HG03060 (cell line): Measurements from ENCODE around the gene MSI2.

Experiments
- ATAC-seq: cut with Tn5 transposase; IDR thresholded peaks from one replicate; pipeline ENCODE4 v1.9.1; 2021; ENCODE audit warnings: low read depth, moderate number of reproducible peaks; ENCODE audit not compliant: unreplicated experiment

The MSI2 gene

DNA sequence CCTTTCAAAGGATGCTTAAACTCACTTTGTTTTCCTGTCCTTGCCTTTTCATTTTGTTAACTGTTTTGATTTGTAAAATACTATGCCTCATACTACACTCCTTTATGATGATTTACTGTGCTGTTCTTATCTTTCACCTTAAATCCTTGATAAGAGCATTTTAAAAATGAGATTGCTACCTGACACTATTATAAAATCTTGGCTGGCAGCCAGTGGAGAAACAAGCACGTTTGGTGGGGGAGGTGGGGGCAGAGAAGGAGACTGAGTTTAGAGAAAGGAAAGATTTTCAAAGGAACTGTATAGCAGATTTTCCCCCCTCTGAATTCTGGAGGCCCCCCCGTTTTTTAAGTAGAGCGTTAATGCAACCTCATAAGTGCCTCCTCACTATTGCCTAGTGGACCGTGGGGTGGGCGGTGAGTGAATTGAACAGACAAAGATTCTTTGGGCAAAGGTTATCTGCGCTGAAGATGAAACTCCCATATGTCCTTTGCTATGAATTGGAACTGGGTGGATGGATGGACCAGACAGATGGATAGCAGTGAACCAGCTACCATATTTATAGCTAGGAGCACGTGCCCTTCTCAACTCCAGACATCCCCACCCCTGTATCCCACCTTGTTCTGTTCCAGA lies 288.6 kb downstream of the MSI2 start:
- no peak for ATAC-seq

DNA sequence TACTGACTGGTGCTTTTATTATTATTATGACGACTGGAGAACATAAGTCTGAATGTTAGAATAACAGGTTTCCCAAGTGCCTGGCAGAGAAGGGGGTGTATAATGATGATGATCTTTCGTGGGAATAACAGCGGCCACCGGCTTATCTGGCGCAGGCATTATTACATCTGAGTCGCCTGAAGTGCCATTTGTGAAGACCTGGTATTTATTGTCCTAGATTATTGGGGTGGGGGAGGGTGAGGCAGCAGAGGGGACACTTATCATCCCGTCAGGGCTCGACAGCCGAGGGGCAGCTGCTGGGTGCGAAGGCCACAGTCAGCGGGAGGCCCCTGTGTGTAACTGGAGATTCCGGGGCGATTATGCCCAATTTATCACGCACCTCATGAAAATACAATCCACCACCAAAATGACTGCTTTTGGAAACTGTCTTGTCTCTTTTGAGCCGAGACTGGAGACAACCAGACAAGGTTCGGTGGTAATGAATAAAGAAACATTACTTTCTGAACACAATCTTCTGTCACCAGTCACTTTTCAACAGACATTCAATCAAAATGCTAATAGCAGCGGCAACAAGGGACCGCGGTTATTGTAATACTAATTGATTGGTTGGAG lies 289.5 kb downstream of the MSI2 start:
- ATAC-seq = no peak

DNA sequence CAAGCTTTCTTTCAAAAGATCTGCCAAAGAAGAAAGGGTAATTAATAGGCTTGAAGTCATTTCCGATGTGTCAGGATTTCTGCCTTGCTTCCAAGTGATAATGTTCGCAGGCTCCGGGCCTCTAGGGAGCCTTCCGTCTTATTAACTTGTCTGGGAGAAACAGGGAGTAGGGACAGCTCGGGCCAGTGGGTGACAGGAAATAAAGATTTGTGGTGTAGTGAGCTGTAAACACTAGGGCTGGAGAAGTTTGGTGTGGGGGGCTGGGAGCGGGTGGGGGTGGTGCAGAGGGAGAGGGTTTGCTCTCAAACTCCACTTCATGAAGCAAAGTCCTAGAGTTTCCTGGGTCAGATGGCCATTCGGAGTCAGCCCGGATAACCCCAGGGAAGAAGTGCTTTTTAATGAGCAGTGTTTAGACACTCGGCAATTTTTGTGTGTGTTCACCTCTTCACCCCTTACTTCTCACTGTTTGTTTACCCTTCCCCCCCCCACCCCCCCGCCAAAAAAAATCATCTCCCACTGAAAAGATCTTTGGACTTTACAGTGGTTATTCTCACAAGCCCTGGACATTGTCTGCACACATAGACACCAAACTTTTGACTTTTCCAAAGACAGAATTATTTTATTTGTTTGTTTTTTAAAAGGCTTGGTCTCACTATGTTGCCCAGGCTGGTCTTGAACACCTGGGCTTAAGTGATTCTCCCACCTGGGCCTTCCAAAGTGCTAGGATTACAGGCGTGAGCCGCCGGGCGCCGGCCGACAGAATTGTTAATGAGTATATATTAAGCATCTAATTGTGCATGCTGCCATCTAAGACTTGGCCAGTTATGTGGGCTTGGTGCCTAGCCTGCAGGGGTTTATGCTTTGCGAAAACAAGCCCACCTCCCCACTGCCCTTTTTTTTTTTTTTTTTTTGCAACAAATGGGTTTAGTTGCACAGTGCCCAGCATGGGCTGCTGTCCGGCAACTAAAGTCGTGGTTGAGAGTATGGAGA lies 292.4 kb downstream of the MSI2 start:
- ATAC-seq = no peak

DNA sequence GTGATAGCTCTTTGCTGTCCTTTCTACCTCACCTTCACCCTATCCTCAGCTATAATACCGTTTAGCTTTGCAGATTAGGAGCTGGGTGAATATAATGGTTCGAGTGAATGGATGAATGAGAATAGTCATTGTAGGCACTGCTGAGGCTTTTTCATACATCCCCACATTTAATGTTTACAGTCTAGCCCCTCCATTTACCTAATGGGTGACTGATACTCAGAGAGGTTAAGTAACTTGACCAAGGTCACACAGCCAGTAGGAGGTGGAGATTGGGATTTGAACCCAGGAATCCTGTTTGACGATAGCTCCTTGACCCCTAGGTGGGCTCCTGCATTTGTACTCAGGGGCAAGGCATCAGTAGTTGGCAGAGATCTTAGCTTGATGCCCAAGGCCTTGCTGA lies 293.1 kb downstream of the MSI2 start:
- ATAC-seq = no peak

DNA sequence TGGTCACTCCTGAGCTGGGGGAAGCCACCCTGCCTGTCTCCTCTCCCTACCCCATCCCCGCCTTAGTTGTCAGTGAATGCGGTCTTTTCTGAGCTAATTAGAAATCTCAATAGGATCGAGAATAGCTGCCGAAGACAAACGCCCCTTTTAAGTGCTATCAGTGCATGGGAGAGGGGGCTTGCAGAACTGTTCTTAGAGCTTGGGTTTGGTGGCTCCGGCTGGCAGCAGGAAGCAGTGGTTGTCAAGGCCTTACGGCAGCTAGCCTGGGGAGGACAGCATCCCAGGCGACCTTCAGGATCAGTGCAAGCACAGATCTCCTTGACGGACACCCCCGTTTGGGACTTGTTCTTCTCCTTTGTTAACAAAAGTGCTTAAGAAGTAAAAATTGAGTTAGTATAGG lies 293.7 kb downstream of the MSI2 start:
- no peak for ATAC-seq

DNA sequence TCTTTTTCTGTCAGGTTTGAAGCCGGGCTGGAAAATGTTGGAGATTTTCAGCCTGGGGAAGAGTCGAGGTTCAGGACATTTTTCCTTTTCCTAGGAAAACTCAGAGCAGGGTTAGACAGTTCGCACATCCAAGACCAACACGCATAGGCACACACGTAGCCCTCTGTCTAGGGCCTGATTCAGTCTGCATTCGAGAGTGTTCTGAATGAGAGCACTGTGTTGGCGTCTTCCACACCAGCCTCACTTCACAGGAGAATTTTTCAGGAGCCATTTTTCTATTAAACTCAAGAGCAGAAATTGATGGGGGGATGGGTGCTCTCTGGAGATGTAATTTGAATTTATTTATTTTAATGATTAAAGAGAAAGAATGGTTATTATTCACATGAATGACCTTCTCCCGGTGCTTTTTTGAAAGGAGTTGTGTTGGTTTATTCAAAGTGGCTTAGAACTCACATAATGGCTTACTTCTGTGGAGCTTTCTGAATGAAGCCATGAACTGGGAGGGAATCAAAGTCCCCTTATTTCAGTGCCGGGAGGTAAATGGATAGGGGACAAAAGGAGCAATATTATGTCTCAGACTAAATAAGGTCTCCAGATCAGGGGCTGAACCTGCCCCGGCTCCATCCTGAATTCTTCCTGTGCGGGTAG lies 294.5 kb downstream of the MSI2 start:
- no peak for ATAC-seq

DNA sequence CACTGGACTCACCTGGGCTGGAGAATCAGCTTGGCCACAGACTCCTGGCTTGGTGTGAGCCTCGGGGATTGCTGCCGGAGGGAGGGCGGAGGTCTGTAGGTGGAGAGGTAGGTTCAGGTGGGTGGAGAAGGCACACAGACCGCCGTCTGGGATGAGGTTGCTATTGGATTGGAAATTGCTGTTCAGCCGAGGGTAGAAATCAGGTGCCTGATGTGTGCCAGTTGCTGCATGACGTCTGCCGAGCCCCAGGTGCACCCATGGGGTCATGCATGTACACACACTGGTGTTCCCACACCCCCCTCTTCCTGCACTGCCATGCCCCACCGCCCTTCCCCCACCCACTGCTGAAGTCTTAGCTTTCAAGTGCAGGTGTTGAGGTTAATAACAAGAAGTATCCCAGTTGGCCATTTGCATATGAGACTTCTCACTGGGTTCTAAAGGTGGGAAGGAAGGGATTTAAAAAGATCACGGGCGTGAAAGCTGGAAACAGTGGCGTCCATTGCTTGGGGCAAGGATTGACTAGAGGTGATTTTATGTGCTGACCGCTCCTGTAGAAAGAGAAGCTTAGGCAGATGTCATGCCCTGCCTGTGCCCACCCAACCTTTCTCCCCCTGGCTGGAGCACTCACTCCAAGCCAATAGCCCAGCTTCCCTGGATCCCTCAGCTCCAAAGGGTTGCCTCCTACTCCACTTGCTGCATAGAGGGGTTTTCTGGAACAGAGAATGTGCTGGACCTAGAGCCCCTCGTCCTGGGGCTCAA lies 295.2 kb downstream of the MSI2 start:
- no peak for ATAC-seq

DNA sequence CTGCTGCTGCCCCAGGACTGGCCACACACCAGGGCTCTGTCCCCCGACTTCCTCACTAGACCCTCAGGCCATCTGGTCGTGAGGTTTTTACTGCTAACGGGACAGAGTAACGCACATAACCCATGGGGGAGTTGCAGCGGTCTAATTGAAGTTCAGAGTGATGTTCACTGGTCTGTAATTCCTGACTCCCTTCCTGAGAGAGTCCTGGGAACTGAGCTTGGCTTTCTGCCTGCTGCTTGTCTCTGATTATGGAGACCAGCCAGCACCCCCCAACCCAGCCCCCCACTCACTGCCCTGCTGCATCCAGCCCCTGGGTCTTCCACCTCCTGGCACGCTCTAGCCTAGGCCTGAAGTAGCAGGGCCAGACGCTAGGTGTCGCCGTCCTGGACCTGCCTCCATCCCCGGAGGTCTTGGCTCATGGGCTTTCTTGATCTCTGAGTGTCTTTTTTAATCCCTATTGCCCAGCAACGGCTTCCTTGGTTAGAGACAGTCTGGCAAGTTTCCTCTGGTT lies 295.8 kb downstream of the MSI2 start:
- ATAC-seq = no peak

DNA sequence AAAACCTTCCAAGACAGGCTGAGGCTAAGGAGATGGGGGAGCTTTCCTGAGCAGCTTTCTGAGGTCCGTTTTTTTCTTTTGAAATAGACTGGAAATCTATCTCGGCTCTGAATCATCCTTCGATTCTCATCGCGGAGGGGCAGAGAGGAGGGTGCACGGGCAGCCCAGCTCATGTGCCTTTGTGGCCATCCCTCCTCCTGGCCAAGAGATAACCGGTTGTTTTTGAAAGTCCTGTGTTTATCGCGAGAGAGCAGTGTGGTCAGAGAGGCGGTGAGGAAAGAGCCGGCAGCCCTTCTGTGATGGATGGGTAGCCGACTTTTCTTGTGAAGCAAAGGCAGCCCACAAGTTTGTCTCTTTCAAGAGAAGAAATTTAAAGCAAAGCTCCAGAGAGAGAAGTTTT lies 297.2 kb downstream of the MSI2 start:
- no peak for ATAC-seq

DNA sequence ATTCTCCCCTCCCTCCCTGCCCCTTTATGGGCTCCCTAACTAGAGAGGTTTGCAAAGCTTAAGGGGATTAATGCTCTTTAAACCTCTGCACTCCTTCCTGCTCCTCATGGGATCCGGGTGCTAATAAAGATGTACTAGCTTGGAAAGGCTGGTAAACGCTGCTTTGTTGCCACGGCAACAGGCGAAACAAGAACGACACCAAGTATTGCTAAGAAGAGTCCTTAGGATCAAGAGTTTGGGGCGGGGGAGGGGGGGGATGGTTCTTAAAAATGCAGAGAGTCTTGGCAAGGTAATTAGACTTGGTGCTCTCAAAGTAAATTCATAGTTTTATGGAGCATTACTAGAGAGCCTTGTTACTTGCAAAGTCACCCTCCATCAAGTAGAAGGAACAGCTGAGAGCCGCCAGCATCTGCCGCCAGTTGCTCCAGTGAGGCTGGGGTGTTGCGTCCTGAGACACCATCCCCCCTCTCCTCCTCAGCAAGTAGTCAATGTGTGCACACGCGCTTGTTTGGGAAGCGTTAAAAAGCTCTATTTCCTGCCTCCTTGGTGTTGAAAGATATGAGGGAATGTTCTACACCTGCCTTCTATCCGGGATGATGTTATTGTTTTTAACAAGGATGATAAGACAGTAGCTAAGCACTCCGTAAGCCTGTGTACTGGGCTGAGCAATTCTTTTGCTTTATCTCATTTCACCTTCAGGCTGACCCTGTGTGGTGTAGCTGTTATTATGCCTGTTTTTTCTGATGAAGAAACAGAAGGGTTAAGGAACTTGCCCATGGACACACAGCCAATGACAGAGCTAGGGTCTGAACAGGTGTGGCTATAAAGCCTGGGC lies 297.9 kb downstream of the MSI2 start:
- ATAC-seq = no peak

DNA sequence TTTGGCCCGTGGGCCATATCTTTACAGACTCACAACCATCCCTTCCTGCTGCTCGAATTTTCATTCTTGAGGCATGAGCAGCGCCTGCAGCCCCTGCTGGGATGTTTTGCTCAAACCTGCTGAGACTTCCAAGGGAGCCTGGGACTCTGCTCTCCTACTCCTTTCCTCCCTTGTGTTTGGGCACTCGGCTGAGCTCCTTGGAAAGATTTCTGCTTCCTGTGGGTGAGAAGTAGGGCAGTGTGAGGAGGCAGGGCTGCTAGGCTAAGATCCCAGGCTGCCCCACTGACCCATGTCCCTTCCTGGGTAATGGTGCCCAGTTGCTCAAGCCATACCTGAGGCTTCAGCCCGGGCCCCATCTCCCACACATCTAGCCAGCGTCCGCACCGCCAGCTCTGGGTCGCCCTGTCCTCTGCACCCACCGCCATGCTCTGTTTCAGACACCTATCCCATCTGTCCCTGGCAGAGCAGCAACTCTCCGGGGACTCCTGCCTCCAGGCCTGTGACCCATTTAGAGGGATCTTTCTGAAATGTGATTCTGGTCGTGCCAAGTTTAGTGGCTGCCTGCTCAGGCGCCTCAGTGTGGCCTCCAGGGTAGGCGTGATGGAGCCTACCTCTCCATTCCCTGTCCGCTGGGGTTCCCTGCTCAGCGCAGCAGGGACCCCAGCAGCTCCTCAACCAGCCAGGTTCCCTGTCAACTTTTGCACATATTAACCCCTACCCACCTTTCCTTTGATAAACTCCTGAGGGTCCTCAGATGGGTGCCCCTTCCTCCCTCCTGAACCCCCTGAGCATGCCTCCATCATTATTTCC lies 298.7 kb downstream of the MSI2 start:
- ATAC-seq = no peak

DNA sequence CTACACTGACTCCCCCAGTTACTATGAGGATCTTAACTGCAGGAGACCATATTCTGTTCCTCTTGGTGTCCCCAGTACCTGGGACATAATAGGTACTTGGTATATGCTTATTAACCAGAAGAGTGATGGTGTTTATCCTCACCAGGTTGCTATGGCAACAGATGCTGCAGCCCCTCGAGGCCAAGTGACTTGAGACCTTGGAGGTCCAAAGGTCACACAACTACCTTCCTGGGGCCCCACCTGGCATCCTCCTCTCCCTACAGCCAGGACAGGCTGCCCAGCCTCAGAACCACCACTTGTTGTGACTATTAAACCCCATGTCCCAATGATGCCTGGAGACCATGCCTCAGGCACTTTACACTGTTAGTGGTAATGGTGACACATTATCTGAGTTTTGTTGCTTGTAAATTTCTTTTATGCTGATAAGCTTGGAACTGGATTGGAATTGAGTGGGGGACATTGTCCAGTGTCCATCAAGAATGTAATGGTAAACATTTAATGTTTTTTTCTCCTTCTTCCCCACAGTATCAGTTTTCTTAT lies 299.4 kb downstream of the MSI2 start:
- no peak for ATAC-seq

DNA sequence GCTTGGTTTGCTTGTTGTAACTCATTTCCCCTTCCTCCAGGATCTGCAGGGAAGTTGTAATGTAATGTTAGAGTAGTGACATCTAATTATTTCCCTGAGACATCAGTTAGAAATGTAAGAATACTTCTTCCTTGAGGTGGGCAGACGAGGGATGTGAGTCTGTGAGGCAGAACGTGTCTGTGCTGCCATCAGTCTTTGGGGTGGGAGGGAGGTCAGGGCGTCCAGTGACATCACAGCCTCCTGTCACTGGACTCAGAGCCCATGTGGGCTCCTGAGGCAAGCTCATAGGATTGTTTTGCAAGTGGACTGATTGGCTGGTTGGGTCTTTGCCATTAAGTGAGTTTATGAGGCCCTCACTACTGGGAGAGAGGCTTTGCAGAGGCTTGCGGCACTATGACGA lies 300.0 kb downstream of the MSI2 start:
- no peak for ATAC-seq

DNA sequence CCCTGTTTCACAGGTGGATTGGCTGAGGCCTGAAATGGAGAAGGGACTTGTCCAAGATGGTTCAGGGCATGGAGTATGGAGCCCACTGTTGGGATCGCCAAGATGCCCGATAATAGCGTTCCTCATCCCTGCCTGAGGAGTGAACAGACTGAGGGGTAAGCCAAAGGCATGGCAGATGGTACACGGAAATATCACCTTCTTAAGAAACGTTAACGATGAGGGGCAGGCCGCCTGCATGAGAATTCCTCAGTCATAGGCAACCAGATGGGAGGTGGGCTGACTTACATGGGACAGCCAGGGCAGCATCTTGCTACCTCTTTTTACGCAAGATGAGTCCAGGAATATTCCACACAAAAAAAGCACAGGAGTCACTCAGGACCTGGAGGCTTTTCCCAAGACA lies 300.7 kb downstream of the MSI2 start:
- ATAC-seq = no peak

DNA sequence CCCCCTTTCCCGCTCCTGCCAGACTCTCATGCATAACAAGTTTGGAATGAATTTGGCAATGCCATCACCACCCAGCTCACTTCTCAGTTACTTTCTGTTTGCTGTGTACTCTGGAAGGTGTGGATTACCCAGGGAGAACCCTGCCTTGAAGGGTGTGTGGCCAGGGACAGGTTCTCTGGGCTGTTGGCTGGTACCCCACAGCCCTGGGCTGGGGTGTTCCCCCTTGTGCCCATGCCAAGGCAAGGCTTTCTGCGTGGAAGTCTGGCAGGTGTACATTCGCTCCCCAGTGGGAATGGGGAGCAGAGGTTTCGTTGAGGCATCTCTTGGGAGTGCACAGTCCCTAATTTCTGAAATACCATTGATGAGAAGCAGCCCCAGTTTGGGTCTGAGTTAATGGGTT lies 301.1 kb downstream of the MSI2 start:
- ATAC-seq = no peak

DNA sequence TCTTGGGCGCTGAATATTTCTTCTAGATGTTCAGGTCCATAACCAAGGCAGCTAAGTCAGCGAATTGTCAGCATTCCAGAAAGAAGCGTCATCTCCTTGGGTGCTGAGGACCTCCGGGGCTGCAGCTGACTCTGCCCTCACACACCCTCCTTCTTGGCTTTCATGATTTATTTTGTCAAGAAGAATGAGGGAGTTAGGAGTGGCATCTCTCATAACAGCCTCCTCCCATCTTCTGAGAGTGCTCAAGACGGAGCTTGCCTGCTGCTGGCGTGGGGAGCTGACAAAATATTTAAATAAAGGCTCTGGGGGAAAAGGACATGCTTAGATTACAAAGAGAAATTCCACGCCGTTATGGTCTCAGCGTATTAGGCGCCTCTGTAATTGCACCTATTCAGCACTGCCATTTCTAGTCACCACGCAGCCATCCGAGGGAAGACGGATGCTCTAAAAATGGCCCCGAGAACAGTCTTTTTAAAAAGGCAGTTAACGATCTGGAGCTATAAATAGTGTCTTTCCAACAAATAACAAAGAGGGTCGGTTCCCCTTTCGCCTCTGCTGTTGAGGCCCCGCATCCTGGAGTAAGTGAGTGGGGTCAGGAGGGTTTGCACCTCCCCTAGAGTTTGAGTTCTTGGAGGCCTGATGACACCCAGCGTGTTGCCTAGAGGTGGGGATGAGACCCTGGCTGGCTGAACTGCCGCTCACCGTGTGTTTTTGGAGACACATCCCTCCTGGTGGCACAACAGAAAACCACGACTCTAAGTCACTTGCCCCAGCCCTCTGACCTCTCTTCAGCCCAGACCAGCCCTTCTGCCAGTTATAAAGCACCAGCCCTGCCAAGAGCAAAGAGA lies 301.7 kb downstream of the MSI2 start:
- ATAC-seq = no peak

DNA sequence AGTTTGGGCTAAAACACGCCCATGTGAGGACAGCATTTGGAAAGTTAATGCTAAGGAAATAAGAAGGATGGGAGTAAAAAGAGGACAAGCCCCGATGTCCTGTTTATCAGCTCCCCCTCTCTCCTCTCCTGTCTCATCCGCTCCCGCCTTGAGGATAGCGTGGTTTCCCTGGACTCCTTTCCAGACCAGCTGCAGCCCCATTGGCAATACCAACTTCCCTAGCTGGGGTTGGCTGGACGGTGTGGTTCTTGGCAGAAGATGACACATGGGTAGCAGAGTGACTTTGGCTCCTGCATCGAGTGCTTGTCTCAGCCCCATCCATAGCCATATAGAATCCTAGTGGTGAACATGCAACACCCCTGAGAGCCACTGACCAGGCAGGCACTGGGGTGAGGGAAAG lies 302.9 kb downstream of the MSI2 start:
- no peak for ATAC-seq
